Mesothelial cell of epicardium (in vitro differentiated cells): Measurements from ENCODE around the gene BRIP1. TPM values are rescaled to one million over a fixed set of nuclear protein-coding genes. Genes with fewer than 3 reads are reported as not detected.
"Not testable (repeated sequence)": the region's sequence is repeated elsewhere in the genome, so short reads cannot be mapped to it uniquely, and the experiment has no call there.

Experiments used
- DNase-seq, 2 experiments: peaks; one replicate each; pipeline ENCODE4 v3.0.0; 2021; ENCODE audit warnings: low spot score in 2 of 2; ENCODE audit not compliant: unreplicated experiment in 2 of 2
- H3K27ac Mint-ChIP-seq: 2 replicates; pipeline ENCODE4 v1.8.0; 2021; ENCODE audit warnings: mixed read lengths
- H3K27me3 Mint-ChIP-seq: 2 replicates; pipeline ENCODE4 v1.8.0; 2021; ENCODE audit warnings: low read depth, mixed read lengths
- H3K36me3 Mint-ChIP-seq: 2 replicates; pipeline ENCODE4 v1.8.0; 2021; ENCODE audit warnings: mixed read lengths
- H3K4me1 Mint-ChIP-seq: 2 replicates; pipeline ENCODE4 v1.8.0; 2021; ENCODE audit warnings: mixed read lengths
- H3K4me3 Mint-ChIP-seq: 2 replicates; pipeline ENCODE4 v1.8.0; 2021; ENCODE audit warnings: mild to moderate bottlenecking, moderate library complexity, mixed read lengths
- H3K9me3 Mint-ChIP-seq: 2 replicates; pipeline ENCODE4 v1.8.0; 2021; ENCODE audit warnings: mixed read lengths
- total RNA-seq: library from RNA; stranded (reverse); gene quantifications from 3 replicates; pipeline ENCODE4 v1.2.1, GENCODE V29; 2021
- TF ChIP-seq, protein P1 (sequence below): fragments of 200-600 bp; sonication (generic); IDR thresholded peaks from one replicate; pipeline ENCODE4 v1.5.0; 2021; ENCODE audit warnings: antibody characterized with exemption; ENCODE audit not compliant: unreplicated experiment

Gene BRIP1
- total RNA-seq, 1 donor from 2014 or later = 12.3 TPM

DNA sequence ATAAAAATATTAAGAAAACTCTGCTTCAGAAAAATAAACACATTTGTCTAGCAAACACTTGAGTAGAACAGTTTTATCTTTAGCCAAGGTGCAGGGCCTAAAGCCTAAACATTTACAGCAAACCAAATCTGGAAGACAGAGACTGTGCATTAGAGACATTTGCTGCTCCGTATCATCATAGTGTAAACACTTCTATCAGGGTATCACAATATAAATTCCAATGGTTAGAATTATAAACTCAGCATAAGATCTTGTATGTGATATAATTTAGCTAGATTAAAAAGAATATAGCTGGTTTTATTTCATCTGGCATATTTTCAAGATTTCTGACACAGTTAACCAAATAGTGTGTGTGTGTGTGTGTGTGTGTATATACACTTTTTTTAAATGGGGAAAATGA, 138.6 kb downstream of the BRIP1 start:
- TF ChIP-seq, protein P1, sequence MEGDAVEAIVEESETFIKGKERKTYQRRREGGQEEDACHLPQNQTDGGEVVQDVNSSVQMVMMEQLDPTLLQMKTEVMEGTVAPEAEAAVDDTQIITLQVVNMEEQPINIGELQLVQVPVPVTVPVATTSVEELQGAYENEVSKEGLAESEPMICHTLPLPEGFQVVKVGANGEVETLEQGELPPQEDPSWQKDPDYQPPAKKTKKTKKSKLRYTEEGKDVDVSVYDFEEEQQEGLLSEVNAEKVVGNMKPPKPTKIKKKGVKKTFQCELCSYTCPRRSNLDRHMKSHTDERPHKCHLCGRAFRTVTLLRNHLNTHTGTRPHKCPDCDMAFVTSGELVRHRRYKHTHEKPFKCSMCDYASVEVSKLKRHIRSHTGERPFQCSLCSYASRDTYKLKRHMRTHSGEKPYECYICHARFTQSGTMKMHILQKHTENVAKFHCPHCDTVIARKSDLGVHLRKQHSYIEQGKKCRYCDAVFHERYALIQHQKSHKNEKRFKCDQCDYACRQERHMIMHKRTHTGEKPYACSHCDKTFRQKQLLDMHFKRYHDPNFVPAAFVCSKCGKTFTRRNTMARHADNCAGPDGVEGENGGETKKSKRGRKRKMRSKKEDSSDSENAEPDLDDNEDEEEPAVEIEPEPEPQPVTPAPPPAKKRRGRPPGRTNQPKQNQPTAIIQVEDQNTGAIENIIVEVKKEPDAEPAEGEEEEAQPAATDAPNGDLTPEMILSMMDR = no peak
- no peak for DNase-seq
- Mint-ChIP-seq H3K27me3 (no peaks in the 10 kb centered on the region), H3K27ac (no peak overlapping the region), H3K9me3 (peaks cover 9% of the 10 kb centered on the region), H3K4me1 (no peaks in the 10 kb centered on the region), H3K4me3 (no peak overlapping the region), H3K36me3 (peaks cover 22% of the 10 kb centered on the region)

DNA sequence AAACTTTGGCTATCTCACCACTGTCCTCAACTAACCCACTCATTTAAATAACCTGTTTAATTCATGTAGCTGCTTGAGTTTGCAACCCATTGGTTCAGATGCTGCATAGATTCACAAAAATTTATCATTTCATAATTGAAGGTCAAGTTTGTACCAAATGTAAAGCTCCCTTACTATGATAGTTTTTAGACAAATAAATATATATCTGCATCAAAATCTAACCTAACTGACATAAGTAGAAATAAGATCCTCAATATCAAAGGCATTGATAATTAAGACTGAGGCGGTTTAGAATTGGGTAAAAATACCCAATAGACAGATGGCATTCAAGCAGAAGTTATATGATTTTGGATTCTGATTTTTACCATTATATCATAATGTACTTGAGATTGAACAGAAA, 139.4 kb downstream of the BRIP1 start:
- Mint-ChIP-seq H3K4me1 (no peaks in the 10 kb centered on the region), H3K27me3 (no peaks in the 10 kb centered on the region), H3K36me3 (peaks cover 20% of the 10 kb centered on the region), H3K9me3 (peaks cover 11% of the 10 kb centered on the region), H3K4me3 (no peak overlapping the region), H3K27ac (no peak overlapping the region)
- DNase-seq = no peak
- TF ChIP-seq, protein P1 = no peak

DNA sequence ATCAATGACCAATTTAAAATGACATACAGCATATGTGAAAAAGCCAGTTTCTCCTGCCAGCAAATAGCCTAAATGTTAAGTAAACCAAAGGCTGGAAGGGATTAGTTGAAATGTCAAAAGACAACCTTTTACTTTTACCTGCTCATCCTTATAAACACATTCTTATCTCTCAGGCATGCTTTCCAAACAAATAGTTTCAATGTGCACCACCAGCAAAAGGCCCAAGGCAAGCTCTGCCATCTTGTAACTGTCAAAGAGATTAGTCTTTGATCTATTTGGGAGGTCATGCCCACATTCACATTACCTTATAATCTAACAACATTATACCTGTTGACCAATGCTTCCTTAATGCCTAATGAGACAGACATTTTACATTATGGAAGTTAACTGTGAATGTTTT, 140.1 kb downstream of the BRIP1 start:
- Mint-ChIP-seq H3K4me1 (no peaks in the 10 kb centered on the region), H3K36me3 (peaks cover 18% of the 10 kb centered on the region), H3K27me3 (no peaks in the 10 kb centered on the region), H3K27ac (no peak overlapping the region), H3K9me3 (peaks cover 12% of the 10 kb centered on the region), H3K4me3 (no peak overlapping the region)
- no peak for DNase-seq
- TF ChIP-seq, protein P1 = no peak

DNA sequence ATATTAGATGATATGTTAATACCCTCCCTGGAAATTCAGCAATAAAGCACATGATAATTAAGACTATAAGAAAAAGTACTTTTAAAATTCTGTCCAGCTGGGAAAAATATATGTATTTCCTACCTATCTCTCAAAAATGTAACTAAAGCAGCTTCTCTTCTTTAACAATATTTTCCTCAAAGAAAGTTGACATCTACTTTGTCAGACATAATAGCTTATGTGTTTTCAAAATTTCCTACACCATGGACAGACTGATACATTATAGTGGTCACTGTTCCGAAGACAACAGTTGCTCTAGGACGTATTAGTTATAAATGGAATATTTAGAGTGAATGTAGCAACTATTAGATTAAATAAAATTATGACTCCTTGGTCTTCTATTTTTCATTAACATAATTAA, 140.9 kb downstream of the BRIP1 start:
- no peaks in the 10 kb centered on the region for H3K4me1 Mint-ChIP-seq
- H3K27ac Mint-ChIP-seq = no peak overlapping the region
- no peaks in the 10 kb centered on the region for H3K27me3 Mint-ChIP-seq
- TF ChIP-seq, protein P1 = no peak
- peaks cover 20% of the 10 kb centered on the region for H3K9me3 Mint-ChIP-seq
- DNase-seq = no peak
- H3K4me3 Mint-ChIP-seq = no peak overlapping the region
- peaks cover 24% of the 10 kb centered on the region for H3K36me3 Mint-ChIP-seq

DNA sequence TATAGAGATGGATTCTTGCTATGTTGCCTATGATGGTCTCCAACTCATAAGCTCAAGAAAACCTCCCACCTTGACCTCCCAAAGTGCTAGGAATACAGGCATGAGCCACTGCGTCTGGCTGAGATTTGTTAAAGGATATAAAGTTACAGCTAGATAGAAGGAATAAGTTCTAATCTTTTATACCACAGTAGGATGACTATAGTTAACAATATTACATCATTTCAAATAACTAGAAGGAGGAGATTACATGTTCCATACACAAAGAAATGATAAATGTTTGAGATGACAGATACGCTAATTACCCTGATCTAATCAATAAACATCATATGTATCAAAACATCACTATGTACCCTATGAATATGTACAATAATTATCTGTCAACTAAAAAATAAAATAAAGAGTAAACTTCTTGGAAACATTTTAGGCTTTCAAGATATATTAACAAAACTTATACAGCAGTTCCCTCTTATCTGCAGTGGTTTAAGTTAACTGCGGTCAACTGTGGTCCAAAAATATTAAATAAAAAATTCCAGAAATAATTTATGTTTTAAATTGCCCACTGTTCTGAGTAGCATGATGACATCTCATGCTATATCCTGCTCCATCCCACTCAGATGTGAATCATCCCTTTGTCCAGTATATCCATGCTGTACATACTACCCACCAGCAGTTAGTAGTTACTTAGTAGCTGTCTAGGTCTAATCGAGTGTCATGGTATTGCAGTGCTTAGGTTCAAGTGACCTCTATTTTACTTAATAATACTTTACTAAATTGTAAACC, 143.1 kb downstream of the BRIP1 start:
- Mint-ChIP-seq H3K4me1 (no peaks in the 10 kb centered on the region), H3K27ac (no peak overlapping the region), H3K4me3 (no peak overlapping the region), H3K27me3 (no peaks in the 10 kb centered on the region), H3K36me3 (peaks cover 30% of the 10 kb centered on the region), H3K9me3 (peaks cover 29% of the 10 kb centered on the region)
- TF ChIP-seq, protein P1 = no peak
- DNase-seq = no peak

DNA sequence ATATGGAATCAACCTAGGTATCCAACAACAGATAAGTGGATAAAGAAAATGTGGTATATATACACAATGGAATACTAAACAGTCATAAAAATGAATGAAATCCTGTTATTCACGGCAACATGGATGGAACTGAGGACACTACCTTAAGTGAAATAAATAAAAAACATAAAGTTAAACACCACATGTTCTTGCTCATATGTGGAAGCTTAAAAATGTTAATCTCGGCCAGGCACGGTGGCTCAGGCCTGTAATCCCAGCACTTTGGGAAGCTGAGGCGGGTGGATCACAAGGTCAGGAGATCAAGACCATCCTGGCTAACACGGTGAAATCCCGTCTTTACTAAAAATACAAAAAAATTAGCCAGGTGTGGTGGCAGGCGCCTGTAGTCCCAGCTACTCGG, 144.1 kb downstream of the BRIP1 start:
- H3K4me1 Mint-ChIP-seq, H3K27me3 Mint-ChIP-seq, H3K4me3 Mint-ChIP-seq, DNase-seq, H3K27ac Mint-ChIP-seq: not testable (repeated sequence)
- Mint-ChIP-seq H3K9me3 (peaks cover 31% of the 10 kb centered on the region), H3K36me3 (peaks cover 32% of the 10 kb centered on the region)
